MM.1S (cell line): ENCODE measurements around the gene TM9SF4.

Experiments
- CTCF ChIP-seq: fragments of 300-600 bp; sonication (generic); IDR thresholded peaks from 2 replicates; pipeline ENCODE4 v1.5.1; 2016; ENCODE audit warnings: antibody characterized with exemption, low read length, mixed read lengths
- EZH2 ChIP-seq: fragments of 300-600 bp; sonication (generic); optimal IDR thresholded peaks from 2 replicates; pipeline ENCODE3; 2017; ENCODE audit warnings: low read depth, mild to moderate bottlenecking, antibody characterized with exemption, low read length, mixed read lengths
- EZH2phosphoT487 ChIP-seq: fragments of 300-600 bp; sonication (generic); IDR thresholded peaks from 2 replicates; pipeline ENCODE4 v1.6.1; 2018; ENCODE audit warnings: antibody characterized with exemption, low read length

- no peak for TF ChIP-seq EZH2phosphoT487
- no peak for TF ChIP-seq CTCF
- no peak for TF ChIP-seq EZH2
These were observed 72.1 kb downstream of the TM9SF4 start for GRCh38 chr20:32181606-32182005.
